ENCODE results near the gene INCENP. TPM values are rescaled to one million over a fixed set of nuclear protein-coding genes. Genes with fewer than 3 reads are reported as not detected.

INCENP gene
- total and polyA plus RNA-seq, 2 experiments from 2014 or later = 35.6 to 131 TPM

- no peaks in the 10 kb centered on the region for H3K27me3 ChIP-seq (ENCODE audit: insufficient read depth)
- TF ChIP-seq EZH2 (IDR thresholded peaks at IDR 0.05; ENCODE audit: low read depth, unreplicated experiment) (no peak), JUNB (IDR thresholded peaks at IDR 0.05; ENCODE audit: unreplicated experiment) (no peak), EZH2phosphoT487 (IDR thresholded peaks at IDR 0.05; ENCODE audit: unreplicated experiment) (no peak), ZNF114 (CRISPR knock-in tag; IDR thresholded peaks at IDR 0.05) (no peak)
- TF ChIP-seq, protein P1, sequence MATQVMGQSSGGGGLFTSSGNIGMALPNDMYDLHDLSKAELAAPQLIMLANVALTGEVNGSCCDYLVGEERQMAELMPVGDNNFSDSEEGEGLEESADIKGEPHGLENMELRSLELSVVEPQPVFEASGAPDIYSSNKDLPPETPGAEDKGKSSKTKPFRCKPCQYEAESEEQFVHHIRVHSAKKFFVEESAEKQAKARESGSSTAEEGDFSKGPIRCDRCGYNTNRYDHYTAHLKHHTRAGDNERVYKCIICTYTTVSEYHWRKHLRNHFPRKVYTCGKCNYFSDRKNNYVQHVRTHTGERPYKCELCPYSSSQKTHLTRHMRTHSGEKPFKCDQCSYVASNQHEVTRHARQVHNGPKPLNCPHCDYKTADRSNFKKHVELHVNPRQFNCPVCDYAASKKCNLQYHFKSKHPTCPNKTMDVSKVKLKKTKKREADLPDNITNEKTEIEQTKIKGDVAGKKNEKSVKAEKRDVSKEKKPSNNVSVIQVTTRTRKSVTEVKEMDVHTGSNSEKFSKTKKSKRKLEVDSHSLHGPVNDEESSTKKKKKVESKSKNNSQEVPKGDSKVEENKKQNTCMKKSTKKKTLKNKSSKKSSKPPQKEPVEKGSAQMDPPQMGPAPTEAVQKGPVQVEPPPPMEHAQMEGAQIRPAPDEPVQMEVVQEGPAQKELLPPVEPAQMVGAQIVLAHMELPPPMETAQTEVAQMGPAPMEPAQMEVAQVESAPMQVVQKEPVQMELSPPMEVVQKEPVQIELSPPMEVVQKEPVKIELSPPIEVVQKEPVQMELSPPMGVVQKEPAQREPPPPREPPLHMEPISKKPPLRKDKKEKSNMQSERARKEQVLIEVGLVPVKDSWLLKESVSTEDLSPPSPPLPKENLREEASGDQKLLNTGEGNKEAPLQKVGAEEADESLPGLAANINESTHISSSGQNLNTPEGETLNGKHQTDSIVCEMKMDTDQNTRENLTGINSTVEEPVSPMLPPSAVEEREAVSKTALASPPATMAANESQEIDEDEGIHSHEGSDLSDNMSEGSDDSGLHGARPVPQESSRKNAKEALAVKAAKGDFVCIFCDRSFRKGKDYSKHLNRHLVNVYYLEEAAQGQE (IDR thresholded peaks at IDR 0.05; ENCODE audit: unreplicated experiment) = no peak
- no peak overlapping the region for H3K4me3 ChIP-seq
- H3K9me2 ChIP-seq (ENCODE audit: insufficient read depth) = no peaks in the 10 kb centered on the region
- peaks cover 65% of the 10 kb centered on the region for H3K36me3 Mint-ChIP-seq (ENCODE audit: low read depth)
- H3K27ac ChIP-seq (ENCODE audit: low read depth) = no peak overlapping the region
- H3K9me3 Mint-ChIP-seq = no peaks in the 10 kb centered on the region
- H3K4me1 Mint-ChIP-seq = no peaks in the 10 kb centered on the region; the same call in 2 of the 3 replicates
- H3K4me3 Mint-ChIP-seq = no peak overlapping the region
- no peaks in the 10 kb centered on the region for H3K4me1 ChIP-seq (ENCODE audit: insufficient read depth)
- peaks cover 21% of the 10 kb centered on the region for H4K20me1 ChIP-seq (replicated peaks; ENCODE audit: insufficient read depth)
- H3K79me2 ChIP-seq (replicated peaks; ENCODE audit: insufficient read depth) = peaks cover 97% of the 10 kb centered on the region
- no peak overlapping the region for H2AFZ ChIP-seq
- peaks cover 4% of the 10 kb centered on the region for H3K27me3 Mint-ChIP-seq (ENCODE audit: insufficient read depth, low read depth, poor library complexity)
- H3F3A ChIP-seq (replicated peaks; ENCODE audit: low read depth) = no peaks in the 10 kb centered on the region
- ATAC-seq (no peak), DNase-seq (ENCODE audit: low spot score) (no peak)
- no peak overlapping the region for H3K4me2 ChIP-seq
- H3K36me3 ChIP-seq (ENCODE audit: insufficient read depth) = peaks cover 6% of the 10 kb centered on the region; the same call in 1 of the 2 replicates
- H3K27ac Mint-ChIP-seq = peak overlapping the region; percentile 45; the same call in 1 of the 2 replicates
These were observed 8.4 kb downstream of the INCENP start for GRCh38 chr11:62132191-62132590.

DNA sequence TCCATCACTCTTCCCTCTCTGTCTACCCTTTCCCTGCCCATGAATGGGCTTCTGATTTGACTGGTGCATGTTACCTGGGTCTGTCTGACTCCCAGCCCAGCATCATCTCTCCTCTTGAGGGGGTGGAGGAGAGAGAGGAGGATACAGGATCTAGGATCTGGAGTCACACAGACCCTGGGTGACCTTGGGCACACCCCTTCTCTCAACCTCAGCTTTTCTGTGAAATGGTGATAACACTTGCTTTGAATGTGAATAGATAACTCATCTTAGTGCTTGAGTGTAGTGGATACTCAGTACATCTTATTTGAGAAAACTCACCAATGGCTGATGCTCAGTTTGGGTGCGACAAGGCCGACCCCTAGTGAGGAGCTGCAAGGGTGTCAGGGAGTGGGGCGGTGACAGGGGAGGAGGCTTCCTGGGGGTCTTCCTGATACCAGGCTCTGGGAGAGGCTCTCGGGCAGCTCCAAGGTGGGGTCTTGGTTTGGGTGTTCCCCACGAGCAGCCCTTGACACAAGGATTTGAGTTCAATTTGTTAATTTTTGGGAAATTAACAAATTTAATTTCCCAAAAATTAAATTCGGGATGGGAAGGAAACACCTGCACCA is 9.0 kb downstream of the INCENP start:
- ATAC-seq (no peak), DNase-seq (ENCODE audit: low spot score) (no peak)
- TF ChIP-seq STAT1 (IDR thresholded peaks at IDR 0.05; ENCODE audit: unreplicated experiment) = no peak
- no peak for TF ChIP-seq EZH2 (IDR thresholded peaks at IDR 0.05; ENCODE audit: low read depth, unreplicated experiment)
- no peak for TF ChIP-seq CREB1 (CRISPR knock-in tag; IDR thresholded peaks at IDR 0.05; ENCODE audit: low read depth)
- TF ChIP-seq POLR2AphosphoS5 (IDR thresholded peaks at IDR 0.05; ENCODE audit: low read depth) = no peak
- TF ChIP-seq JUNB (IDR thresholded peaks at IDR 0.05; ENCODE audit: unreplicated experiment) = no peak
- peaks cover 97% of the 10 kb centered on the region for H3K79me2 ChIP-seq (replicated peaks; ENCODE audit: insufficient read depth)
- H3K36me3 Mint-ChIP-seq (ENCODE audit: low read depth) = peaks cover 62% of the 10 kb centered on the region
- H3K4me3 ChIP-seq = no peak overlapping the region
- H3K27me3 Mint-ChIP-seq (ENCODE audit: insufficient read depth, low read depth, poor library complexity) = peaks cover 4% of the 10 kb centered on the region
- H3K27ac ChIP-seq (ENCODE audit: low read depth) = no peak overlapping the region
- no peak overlapping the region for H3K4me2 ChIP-seq
- H3F3A ChIP-seq (replicated peaks; ENCODE audit: low read depth) = no peaks in the 10 kb centered on the region
- H4K20me1 ChIP-seq (replicated peaks; ENCODE audit: insufficient read depth) = peaks cover 21% of the 10 kb centered on the region
- H3K9me3 Mint-ChIP-seq = no peaks in the 10 kb centered on the region
- H3K4me1 ChIP-seq (ENCODE audit: insufficient read depth) = no peaks in the 10 kb centered on the region
- H3K36me3 ChIP-seq (ENCODE audit: insufficient read depth) = peaks cover 6% of the 10 kb centered on the region; the same call in 1 of the 2 replicates
- no peak overlapping the region; the same call in 1 of the 2 replicates for H3K27ac Mint-ChIP-seq
- H3K4me3 Mint-ChIP-seq = no peak overlapping the region
- H3K9me2 ChIP-seq (ENCODE audit: insufficient read depth) = no peaks in the 10 kb centered on the region
- H3K27me3 ChIP-seq (ENCODE audit: insufficient read depth) = no peaks in the 10 kb centered on the region
- H2AFZ ChIP-seq = no peak overlapping the region
- H3K4me1 Mint-ChIP-seq = no peaks in the 10 kb centered on the region; the same call in 2 of the 3 replicates

All from GM23338 (cell line).